ENCODE measurements around the gene EPAS1.

GRCh38 chr2:46346719-46347118 lies 49.5 kb downstream of the EPAS1 start:
- TF ChIP-seq CTCF (IDR thresholded peaks at IDR 0.05) (no peak), POLR2A (IDR thresholded peaks at IDR 0.05) (no peak)
